Fibroblast of pulmonary artery (primary cell): Measurements from ENCODE around the gene HCRT.

Source experiments
- DNase-seq: peaks from one replicate; pipeline ENCODE4 v3.0.0-alpha.2; 2010; ENCODE audit warnings: low read depth
- H3K4me3 ChIP-seq: replicated peaks from 2 replicates; pipeline ENCODE4 v1.5.1; 2011; ENCODE audit warnings: low read depth, mild to moderate bottlenecking, control low read depth, low read length, moderate library complexity
- CTCF ChIP-seq: IDR thresholded peaks from 2 replicates; pipeline ENCODE4 v1.5.1; 2011; ENCODE audit warnings: mild to moderate bottlenecking, control low read depth, low read length, inconsistent platforms; ENCODE audit errors: missing control alignments

Gene HCRT

GRCh38 chr17:42136654-42137051 lies 48.6 kb downstream of the HCRT start:
- no peak for DNase-seq
- no peak for TF ChIP-seq CTCF
- no peak overlapping the region for H3K4me3 ChIP-seq

- DNase-seq = peak; percentile 84
- TF ChIP-seq CTCF = no peak
- H3K4me3 ChIP-seq = no peak overlapping the region
Observed at GRCh38 chr17:42135664-42136653, 49.3 kb downstream of the HCRT start.

DNA sequence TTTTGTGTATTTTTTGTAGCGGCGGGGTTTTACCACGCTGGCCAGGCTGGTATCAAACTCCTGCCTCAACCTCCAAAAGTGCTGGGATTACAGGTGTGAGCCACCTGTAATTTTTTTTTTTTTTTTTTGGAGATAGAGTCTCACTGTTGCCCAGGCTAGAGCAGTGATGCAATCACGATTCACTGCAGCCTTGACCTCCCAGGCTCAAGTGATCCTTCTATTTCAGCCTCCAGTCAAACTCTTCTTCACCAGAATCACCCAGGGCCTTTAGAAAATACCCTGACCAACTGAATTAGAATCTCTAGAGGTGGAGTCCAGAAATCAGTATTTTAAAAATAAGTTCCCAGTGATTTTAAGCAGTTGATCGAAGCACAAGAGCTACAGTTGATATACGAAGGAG lies 50.1 kb downstream of the HCRT start:
- H3K4me3 ChIP-seq = no peak overlapping the region
- TF ChIP-seq CTCF = no peak
- DNase-seq = no peak
